Right lobe of liver (tissue), 4 donors: Measurements from ENCODE around the gene GMPS.

ENCODE experiments used
- CTCF ChIP-seq, 4 donors: fragments of 200-600 bp in 3 of 4; fragments of 450-650 bp in 1 of 4; IDR thresholded peaks; one replicate each; pipeline versions ENCODE4 v1.5.1 to v1.8.0; 2016 to 2022; ENCODE audit warnings: antibody characterized with exemption in 4 of 4, mild to moderate bottlenecking in 2 of 4
- POLR2A ChIP-seq: fragments of 450-650 bp; IDR thresholded peaks from one replicate; pipeline ENCODE4 v1.6.1; 2017; ENCODE audit warnings: antibody characterized with exemption, mild to moderate bottlenecking
- donor health status: DM: no; HTN: no; CAD: no.
- donor health status: DM: no; HTN: no; CAD: no.
- donor health status: DM: no; HTN: yes; CAD: no.

GRCh38 chr3:155960060-155960459 is 89.6 kb downstream of the GMPS start:
- TF ChIP-seq CTCF (IDR thresholded peaks at IDR 0.05) = no peak
- no peak for TF ChIP-seq POLR2A
